Right lobe of liver (tissue), 6 donors: ENCODE data around the gene SOX8. TPM values are rescaled to one million over a fixed set of nuclear protein-coding genes. Genes with fewer than 3 reads are reported as not detected.
A peak's percentile ranks its signal among the peaks of the same experiment; 100 is the strongest.
"Not testable (repeated sequence)": the region's sequence is repeated elsewhere in the genome, so short reads cannot be mapped to it uniquely, and the experiment has no call there.

Experiments used
- ATAC-seq, 4 donors: fragments of 200-7000 bp; cut with Tn5 transposase; one replicate each; pipeline ENCODE4 v1.9.1; 2020; ENCODE audit warnings: mild to moderate bottlenecking in 4 of 4, moderate library complexity in 4 of 4
- DNase-seq, 3 donors: peaks; one replicate each; pipeline ENCODE4 v3.0.0-alpha.2; 2020
- H3K27ac ChIP-seq, 3 donors: fragments of 200-600 bp; one replicate each; pipeline ENCODE4 v1.8.0; 2022
- H3K27me3 ChIP-seq, 2 donors: fragments of 200-600 bp; one replicate each; pipeline ENCODE4 v1.8.0; 2022
- H3K36me3 ChIP-seq, 4 donors: fragments of 200-600 bp; sonication (generic) in 1 of 4; one replicate each; pipeline versions ENCODE4 v1.5.1 to v1.8.0; 2017 to 2022; ENCODE audit warnings: control low read depth in 1 of 4
- H3K4me1 ChIP-seq, 4 donors: fragments of 200-600 bp; sonication (generic) in 1 of 4; one replicate each; pipeline versions ENCODE4 v1.5.1 to v1.8.0; 2017 to 2022; ENCODE audit warnings: control low read depth in 1 of 4
- H3K4me3 ChIP-seq, 3 donors: fragments of 200-600 bp; one replicate each; pipeline ENCODE4 v1.8.0; 2022
- H3K9me3 ChIP-seq, 4 donors: fragments of 200-600 bp; sonication (generic) in 1 of 4; one replicate each; pipeline versions ENCODE4 v1.5.1 to v1.8.0; 2017 to 2022; ENCODE audit warnings: control low read depth in 1 of 4
- POLR2A ChIP-seq: fragments of 450-650 bp; IDR thresholded peaks from one replicate; pipeline ENCODE4 v1.6.1; 2017; ENCODE audit warnings: antibody characterized with exemption, mild to moderate bottlenecking
- WGBS: methylation state at CpG from one replicate; pipeline ENCODE4 v1.1.6; 2018; ENCODE audit warnings: low coverage, low lambda C conversion rate; ENCODE audit not compliant: insufficient coverage; ENCODE audit errors: missing lambda C conversion rate; 5-methylcytosine and 5-hydroxymethylcytosine counted together
- intact Hi-C, 2 donors: fragments of 100-400 bp; cut with DNase I; formaldehyde crosslinking; loops; one replicate each; pipeline versions ENCODE4 v1.11.2 to v1.14.1; 2022
- total RNA-seq, 6 experiments: library from RNA; depleted of rRNA in 2 of 6; stranded (reverse); fragments of >200 nt in 2 of 6; fragmentation: NEBNext Ultra II Directional in 3 of 6; extraction: Animal tissue kit (Norgen Biotek cat#: 25700) in 3 of 6; gene quantifications; one replicate each; pipeline versions ENCODE4 v1.1.0 to v1.2.4, GENCODE V29; 2016 to 2023
- TF ChIP-seq, protein P1 (sequence below), 4 donors: fragments of 200-600 bp in 3 of 4; fragments of 450-650 bp in 1 of 4; IDR thresholded peaks; one replicate each; pipeline versions ENCODE4 v1.5.1 to v1.8.0; 2016 to 2022; ENCODE audit warnings: antibody characterized with exemption in 4 of 4, mild to moderate bottlenecking in 2 of 4
- donor health status: DM: no; HTN: yes; CAD: no.
- donor health status: DM: no; HTN: no; CAD: no.
- donor health status: DM: no; HTN: no; CAD: no.
- donor health status: DM: no; HTN: yes; CAD: no.
- donor health status: DM: no; HTN: yes; CAD: no.

Gene SOX8
- total RNA-seq, 6 experiments from 2014 or later = 0.07 to 0.13 (median 0.09) TPM; not detected in 3

DNA sequence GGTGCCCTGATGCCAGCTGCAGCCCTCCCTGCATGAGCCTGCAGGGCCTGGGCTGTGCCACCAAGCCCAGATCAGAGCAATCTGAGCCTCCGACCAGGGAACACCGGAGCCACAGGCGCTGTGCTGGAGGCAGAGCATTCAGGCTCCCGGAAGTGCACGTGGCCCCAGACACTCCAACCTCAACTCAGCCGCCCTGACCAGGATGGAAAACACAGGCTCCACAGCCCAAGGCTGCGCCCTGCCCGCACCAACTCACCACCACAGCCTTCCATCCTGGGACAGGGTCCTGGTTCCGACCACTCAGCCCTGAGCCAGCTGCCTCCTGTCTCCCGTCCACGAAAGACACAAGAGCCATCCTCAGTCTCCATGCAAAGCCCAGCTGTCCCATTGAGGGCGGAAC, 29.2 kb upstream of the SOX8 start:
- Histone ChIP-seq H3K36me3 (peaks cover 0 to 11% (median 0%) of the 10 kb centered on the region in 4 donors), H3K27me3 (no peaks in the 10 kb centered on the region), H3K27ac (no peak overlapping the region), H3K9me3 (no peaks in the 10 kb centered on the region), H3K4me1 (no peaks in the 10 kb centered on the region), H3K4me3 (no peak overlapping the region)
- intact Hi-C loops = no loop called here
- no peak for ATAC-seq
- TF ChIP-seq, protein P1, sequence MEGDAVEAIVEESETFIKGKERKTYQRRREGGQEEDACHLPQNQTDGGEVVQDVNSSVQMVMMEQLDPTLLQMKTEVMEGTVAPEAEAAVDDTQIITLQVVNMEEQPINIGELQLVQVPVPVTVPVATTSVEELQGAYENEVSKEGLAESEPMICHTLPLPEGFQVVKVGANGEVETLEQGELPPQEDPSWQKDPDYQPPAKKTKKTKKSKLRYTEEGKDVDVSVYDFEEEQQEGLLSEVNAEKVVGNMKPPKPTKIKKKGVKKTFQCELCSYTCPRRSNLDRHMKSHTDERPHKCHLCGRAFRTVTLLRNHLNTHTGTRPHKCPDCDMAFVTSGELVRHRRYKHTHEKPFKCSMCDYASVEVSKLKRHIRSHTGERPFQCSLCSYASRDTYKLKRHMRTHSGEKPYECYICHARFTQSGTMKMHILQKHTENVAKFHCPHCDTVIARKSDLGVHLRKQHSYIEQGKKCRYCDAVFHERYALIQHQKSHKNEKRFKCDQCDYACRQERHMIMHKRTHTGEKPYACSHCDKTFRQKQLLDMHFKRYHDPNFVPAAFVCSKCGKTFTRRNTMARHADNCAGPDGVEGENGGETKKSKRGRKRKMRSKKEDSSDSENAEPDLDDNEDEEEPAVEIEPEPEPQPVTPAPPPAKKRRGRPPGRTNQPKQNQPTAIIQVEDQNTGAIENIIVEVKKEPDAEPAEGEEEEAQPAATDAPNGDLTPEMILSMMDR (IDR thresholded peaks at IDR 0.05) = no peak
- TF ChIP-seq POLR2A = no peak
- WGBS = 98% methylated on average over 8 of the region's 12 CpGs
- DNase-seq = peak in 1 of 3 donors; percentile 22

DNA sequence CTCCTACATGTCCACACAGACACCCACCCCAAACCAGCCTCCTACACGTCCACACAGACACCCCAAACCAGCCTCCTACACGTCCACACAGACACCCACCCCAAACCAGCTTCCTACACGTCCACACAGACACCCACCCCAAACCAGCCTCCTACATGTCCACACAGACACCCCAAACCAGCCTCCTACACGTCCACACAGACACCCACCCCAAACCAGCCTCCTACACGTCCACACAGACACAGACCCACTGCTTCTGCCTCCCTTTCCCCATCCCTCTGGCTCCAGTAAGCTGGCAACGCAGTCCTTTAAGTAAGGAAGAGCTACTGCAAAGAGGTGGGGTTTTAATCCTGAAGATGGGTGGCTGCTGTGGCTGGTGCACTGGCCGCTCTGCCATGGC, 27.8 kb upstream of the SOX8 start:
- H3K4me1 ChIP-seq, DNase-seq, H3K9me3 ChIP-seq, H3K27me3 ChIP-seq, intact Hi-C loops, H3K27ac ChIP-seq, ATAC-seq, H3K4me3 ChIP-seq: not testable (repeated sequence)
- 79% methylated on average over 5 of the region's 7 CpGs for WGBS
- peaks cover 0 to 11% (median 0%) of the 10 kb centered on the region in 4 donors for H3K36me3 ChIP-seq

- intact Hi-C loops, H3K4me3 ChIP-seq, H3K9me3 ChIP-seq, H3K27me3 ChIP-seq, H3K4me1 ChIP-seq, ATAC-seq, H3K27ac ChIP-seq: not testable (repeated sequence)
- peak in 1 of 3 donors; percentile 40 for DNase-seq
- 97% methylated on average over 19 of the region's 27 CpGs for WGBS
- peaks cover 0 to 11% (median 0%) of the 10 kb centered on the region in 4 donors for H3K36me3 ChIP-seq
Measured at GRCh38 chr16:955766-956165, 25.8 kb upstream of the SOX8 start.

GRCh38 chr16:959232-960040, 22.1 kb upstream of the SOX8 start:
- TF ChIP-seq, protein P1 (IDR thresholded peaks at IDR 0.05) = no peak
- TF ChIP-seq POLR2A = no peak
- H3K27ac ChIP-seq = no peak overlapping the region
- H3K9me3 ChIP-seq = no peaks in the 10 kb centered on the region
- DNase-seq = peak in 1 of 3 donors; percentile 35
- no peak overlapping the region for H3K4me3 ChIP-seq
- H3K27me3 ChIP-seq = no peaks in the 10 kb centered on the region
- ATAC-seq = no peak
- no peaks in the 10 kb centered on the region for H3K36me3 ChIP-seq
- no peaks in the 10 kb centered on the region for H3K4me1 ChIP-seq
- intact Hi-C loops = no loop called here
- 84% methylated on average over 19 of the region's 24 CpGs for WGBS

DNA sequence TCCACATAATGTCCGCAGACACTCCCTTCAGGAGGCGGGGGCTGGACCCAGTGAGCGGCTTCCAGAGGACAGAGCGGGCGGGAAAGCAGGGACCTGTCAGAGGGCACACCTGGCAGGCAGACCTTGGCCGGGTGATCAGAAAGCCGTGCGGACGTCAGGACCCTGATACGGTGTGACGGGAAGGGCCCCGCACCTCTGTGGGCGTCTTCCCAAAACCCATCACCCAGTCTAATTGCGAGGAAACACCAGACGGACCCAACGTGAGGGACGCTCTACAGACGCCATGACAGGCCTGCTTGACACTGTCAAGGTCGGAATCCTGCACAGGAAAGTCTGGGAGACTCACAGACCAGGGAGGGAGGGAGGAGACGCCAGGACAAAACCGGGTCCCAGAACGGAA, 19.2 kb upstream of the SOX8 start:
- no peak for DNase-seq

More for the DNA sequence above, 19.2 kb upstream of the SOX8 start:
- WGBS = 87% methylated on average over 10 of the region's 22 CpGs
- ATAC-seq = no peak
- TF ChIP-seq, protein P1 (IDR thresholded peaks at IDR 0.05) = no peak
- no peak for TF ChIP-seq POLR2A
- H3K9me3 ChIP-seq = no peaks in the 10 kb centered on the region
- no peaks in the 10 kb centered on the region for H3K27me3 ChIP-seq
- intact Hi-C loops = no loop called here
- no peak overlapping the region for H3K27ac ChIP-seq
- H3K4me3 ChIP-seq = no peak overlapping the region
- no peaks in the 10 kb centered on the region for H3K36me3 ChIP-seq
- no peaks in the 10 kb centered on the region for H3K4me1 ChIP-seq
